Coronary artery (tissue), 2 donors: ENCODE data around the gene SPAG16.

Source experiments
- DNase-seq: peaks from one replicate; pipeline ENCODE4 v3.0.0-alpha.2; 2017; ENCODE audit warnings: low spot score
- H3K27ac ChIP-seq, 2 donors: fragments of 200-600 bp; sonication (generic); one replicate each; pipeline ENCODE4 v1.5.1; 2016 to 2019
- H3K4me3 ChIP-seq: fragments of 200-600 bp; sonication (generic); 2 replicates; pipeline ENCODE4 v1.5.1; 2016; ENCODE audit warnings: mild to moderate bottlenecking, moderate library complexity
- CTCF ChIP-seq: fragments of 200-600 bp; sonication (generic); IDR thresholded peaks from one replicate; pipeline ENCODE4 v1.5.1; 2019; ENCODE audit warnings: antibody characterized with exemption

SPAG16 gene

GRCh38 chr2:214277880-214278279 lies 993.6 kb downstream of the SPAG16 start:
- no peak for TF ChIP-seq CTCF
- Histone ChIP-seq H3K27ac (no peak overlapping the region), H3K4me3 (no peak overlapping the region)
- DNase-seq: no peak

GRCh38 chr2:214286011-214286410 lies 1001.7 kb downstream of the SPAG16 start:
- no peak for DNase-seq
- Histone ChIP-seq H3K4me3 (no peak overlapping the region), H3K27ac (no peak overlapping the region)
- no peak for TF ChIP-seq CTCF

GRCh38 chr2:214293593-214293992 lies 1009.3 kb downstream of the SPAG16 start:
- TF ChIP-seq CTCF: no peak
- DNase-seq: no peak

GRCh38 chr2:214294426-214294825 lies 1010.2 kb downstream of the SPAG16 start:
- H3K27ac ChIP-seq: no peak overlapping the region
- no peak for DNase-seq
- no peak overlapping the region for H3K4me3 ChIP-seq
- no peak for TF ChIP-seq CTCF

More at GRCh38 chr2:214293593-214293992, 1009.3 kb downstream of the SPAG16 start:
- Histone ChIP-seq H3K4me3 (no peak overlapping the region), H3K27ac (no peak overlapping the region)

GRCh38 chr2:214297423-214297822 lies 1013.2 kb downstream of the SPAG16 start:
- no peak overlapping the region for H3K4me3 ChIP-seq
- no peak overlapping the region for H3K27ac ChIP-seq
- TF ChIP-seq CTCF: no peak
- no peak for DNase-seq

GRCh38 chr2:214310319-214310718 lies 1026.1 kb downstream of the SPAG16 start:
- H3K4me3 ChIP-seq: no peak overlapping the region
- no peak overlapping the region for H3K27ac ChIP-seq
- TF ChIP-seq CTCF: no peak
- DNase-seq: no peak

GRCh38 chr2:214311031-214311533 lies 1026.8 kb downstream of the SPAG16 start:
- H3K4me3 ChIP-seq: no peak overlapping the region
- H3K27ac ChIP-seq: no peak overlapping the region
- DNase-seq: no peak
- no peak for TF ChIP-seq CTCF
